ENCODE measurements around the gene APOM.

The APOM gene

GRCh38 chr6:31677955-31678354, 22.3 kb downstream of the APOM start:
- in situ Hi-C loops (cut with MboI; ENCODE audit: low sequenced_read_pairs) = no loop called here

- in situ Hi-C loops (cut with MboI; ENCODE audit: low sequenced_read_pairs) = no loop called here
Measured at GRCh38 chr6:31680226-31681134, 24.8 kb downstream of the APOM start, which contains the start of gene LY6G5C. Gene LY6G5C (minus strand): TSS chr6:31681067. CDS start chr6:31680373, 694 bp downstream.

- in situ Hi-C loops (cut with MboI; ENCODE audit: low sequenced_read_pairs) = no loop called here
Measured at GRCh38 chr6:31681135-31681671, 25.5 kb downstream of the APOM start.

GRCh38 chr6:31683591-31683990, 27.9 kb downstream of the APOM start:
- in situ Hi-C loops (cut with MboI; ENCODE audit: low sequenced_read_pairs) = no loop called here

GRCh38 chr6:31686483-31686882, 30.8 kb downstream of the APOM start:
- in situ Hi-C loops (cut with MboI; ENCODE audit: low sequenced_read_pairs) = no loop called here

- in situ Hi-C loops (cut with MboI; ENCODE audit: low sequenced_read_pairs) = no loop called here
Measured at GRCh38 chr6:31687321-31687720, 31.6 kb downstream of the APOM start.

GRCh38 chr6:31687860-31688693, 32.4 kb downstream of the APOM start:
- in situ Hi-C loops (cut with MboI; ENCODE audit: low sequenced_read_pairs) = no loop called here

GRCh38 chr6:31689249-31690110, 33.8 kb downstream of the APOM start:
- in situ Hi-C loops (cut with MboI; ENCODE audit: low sequenced_read_pairs) = no loop called here

GRCh38 chr6:31690231-31691077, 34.8 kb downstream of the APOM start:
- in situ Hi-C loops (cut with MboI; ENCODE audit: low sequenced_read_pairs) = no loop called here

- in situ Hi-C loops (cut with MboI; ENCODE audit: low sequenced_read_pairs) = no loop called here
Measured at GRCh38 chr6:31691078-31691463, 35.4 kb downstream of the APOM start.

DNA sequence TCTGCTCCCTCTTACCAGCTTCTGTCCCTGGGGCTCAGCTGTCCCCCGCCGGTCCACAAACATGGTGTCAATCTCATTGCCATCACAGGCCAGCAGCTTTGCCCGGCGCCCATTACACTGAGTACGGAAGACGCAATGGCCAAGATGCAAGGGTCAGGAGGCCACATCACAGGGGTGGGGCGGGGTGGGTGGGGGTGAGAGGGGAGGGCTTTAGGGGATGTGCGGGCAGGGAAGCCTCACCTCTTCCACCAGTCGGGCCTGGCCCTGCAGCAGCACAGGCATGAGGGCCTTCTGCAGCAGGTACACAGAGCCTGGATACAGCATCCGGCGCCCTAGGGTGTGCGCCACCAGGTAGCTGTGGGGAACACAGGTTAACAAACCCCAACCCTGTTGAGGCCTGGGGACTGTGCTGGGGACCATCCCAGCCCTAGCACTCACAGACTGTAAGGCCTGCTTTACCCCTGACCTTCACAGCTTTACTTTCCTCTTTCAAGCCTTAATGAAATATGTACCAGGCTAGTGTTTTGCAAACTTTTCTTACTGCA, 35.9 kb downstream of the APOM start:
- in situ Hi-C loops (cut with MboI; ENCODE audit: low sequenced_read_pairs) = no loop called here

DNA sequence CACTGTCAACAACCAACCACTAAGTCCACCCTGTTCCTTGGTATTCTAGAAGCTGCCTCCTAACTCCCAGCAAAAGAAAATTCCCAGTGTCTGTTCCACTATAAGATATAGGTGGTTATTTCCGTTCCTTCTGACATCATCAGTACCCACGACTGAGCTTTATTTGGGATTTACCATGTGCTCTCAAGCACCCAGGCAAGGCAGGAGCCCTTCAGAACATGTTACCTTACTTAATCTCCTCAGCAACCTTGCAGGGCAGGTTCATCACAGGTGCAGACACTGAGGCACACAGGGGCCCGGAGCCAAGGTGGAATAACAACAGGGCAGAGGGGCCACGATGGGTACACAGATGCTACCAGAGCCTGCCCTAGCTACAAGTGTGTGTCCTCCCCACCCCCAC, 36.7 kb downstream of the APOM start:
- in situ Hi-C loops (cut with MboI; ENCODE audit: low sequenced_read_pairs) = no loop called here

GRCh38 chr6:31692886-31693285, 37.2 kb downstream of the APOM start:
- in situ Hi-C loops (cut with MboI; ENCODE audit: low sequenced_read_pairs) = no loop called here

DNA sequence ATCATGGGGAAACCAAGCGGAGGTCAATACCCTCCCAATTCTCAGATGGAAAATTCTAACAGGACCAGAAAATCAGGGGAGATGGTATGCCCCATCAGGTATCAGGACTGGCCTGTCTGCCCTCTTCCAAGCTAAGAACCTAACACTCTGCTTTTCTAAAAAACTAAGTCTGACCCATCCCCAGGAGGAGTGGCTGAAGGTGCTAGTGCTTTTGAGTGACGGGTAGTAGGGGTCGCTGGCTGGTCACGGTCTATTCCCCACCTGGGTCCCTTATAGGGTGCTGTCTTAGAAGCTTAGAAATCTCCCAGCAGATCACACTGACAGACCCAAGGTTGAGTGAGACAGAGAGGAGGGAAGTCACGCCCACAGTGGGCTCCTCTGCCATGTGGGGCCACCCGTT, 37.8 kb downstream of the APOM start:
- in situ Hi-C loops (cut with MboI; ENCODE audit: low sequenced_read_pairs) = no loop called here

- in situ Hi-C loops (cut with MboI; ENCODE audit: low sequenced_read_pairs) = no loop called here
Measured at GRCh38 chr6:31697555-31697954, 41.9 kb downstream of the APOM start.

GRCh38 chr6:31700740-31701401, 45.2 kb downstream of the APOM start:
- in situ Hi-C loops (cut with MboI; ENCODE audit: low sequenced_read_pairs) = no loop called here

- in situ Hi-C loops (cut with MboI; ENCODE audit: low sequenced_read_pairs) = no loop called here
Measured at GRCh38 chr6:31701666-31702404, 46.1 kb downstream of the APOM start.

DNA sequence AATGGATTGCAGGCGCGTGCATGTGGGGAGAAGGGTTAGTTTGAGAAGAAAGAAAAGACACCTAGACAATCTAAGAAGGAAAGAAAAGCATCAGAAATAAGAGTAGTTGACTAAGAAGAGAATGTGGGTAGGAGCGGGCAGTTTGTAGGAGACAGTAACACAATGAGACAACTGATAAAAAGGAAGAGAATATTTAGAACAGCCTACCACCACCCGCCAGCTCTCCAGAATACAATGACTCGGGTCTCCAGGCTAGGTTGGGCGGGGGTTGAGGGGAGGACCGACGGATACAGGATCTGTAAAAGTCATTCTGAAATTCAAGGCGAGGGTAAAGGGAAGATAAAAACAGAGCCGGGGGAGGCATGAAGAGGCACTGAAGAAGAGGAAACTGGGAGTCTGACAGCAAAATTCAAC, 46.7 kb downstream of the APOM start:
- in situ Hi-C loops (cut with MboI; ENCODE audit: low sequenced_read_pairs) = no loop called here
